CD4-positive, alpha-beta T cell (primary cell): Measurements from ENCODE around the gene SCAF4. TPM values are rescaled to one million over a fixed set of nuclear protein-coding genes. Genes with fewer than 3 reads are reported as not detected.

Experiments
- ATAC-seq: fragments of 200-7000 bp; cut with Tn5 transposase; one replicate; pipeline ENCODE4 v1.10.0; 2022; ENCODE audit warnings: mild to moderate bottlenecking; ENCODE audit not compliant: poor library complexity
- CTCF ChIA-PET: fragments of 350-600 bp; sonication (Branson Sonifier 250); formaldehyde crosslinking; loops from one replicate; lab custom pipeline; 2021; ENCODE audit warnings: antibody characterized with exemption, inconsistent platforms; lab: Charles Lee
- POLR2A ChIA-PET: fragments of 350-600 bp; sonication (Branson Sonifier 250); formaldehyde crosslinking; loops from one replicate; lab custom pipeline; 2021; ENCODE audit warnings: antibody characterized with exemption, inconsistent platforms; lab: Charles Lee
- DNase-seq, 14 experiments: peaks; one replicate each; pipeline ENCODE4 v3.0.0-alpha.2; 2013 to 2020; ENCODE audit warnings: mixed read lengths in 2 of 14
- H3K27ac ChIP-seq, 2 donors: one replicate each; pipeline versions ENCODE4 v1.5.1 to v1.7.0; 2013; ENCODE audit warnings: low read length in 2 of 2, low read depth in 1 of 2, mild to moderate bottlenecking in 1 of 2
- H3K27me3 ChIP-seq, 2 experiments: 1 replicate in 1 of 2; 2 replicates in 1 of 2; pipeline versions ENCODE4 v1.6.1 to v1.7.0; 2013; ENCODE audit warnings: low read length in 2 of 2, control low read depth in 1 of 2, mild to moderate bottlenecking in 1 of 2, moderate library complexity in 1 of 2; ENCODE audit not compliant: insufficient read depth in 2 of 2, control insufficient read depth in 1 of 2
- H3K36me3 ChIP-seq: one replicate; pipeline ENCODE4 v1.6.1; 2013; ENCODE audit warnings: low read length, control low read depth; ENCODE audit not compliant: insufficient read depth
- H3K4me1 ChIP-seq: one replicate; pipeline ENCODE4 v1.6.1; 2013; ENCODE audit warnings: low read length, control low read depth; ENCODE audit not compliant: insufficient read depth
- H3K4me3 ChIP-seq: one replicate; pipeline ENCODE4 v1.5.1; 2013; ENCODE audit warnings: mild to moderate bottlenecking, low read length, moderate library complexity
- H3K9me3 ChIP-seq, 2 experiments: 1 replicate in 1 of 2; 2 replicates in 1 of 2; pipeline versions ENCODE4 v1.6.1 to v1.7.0; 2013; ENCODE audit warnings: low read length in 2 of 2, mild to moderate bottlenecking in 2 of 2, control low read depth in 1 of 2, moderate library complexity in 1 of 2; ENCODE audit not compliant: control insufficient read depth in 1 of 2, insufficient read depth in 1 of 2
- H3K27ac Mint-ChIP-seq: one replicate; pipeline ENCODE4 v1.8.0; 2020; ENCODE audit warnings: mixed read lengths
- H3K27me3 Mint-ChIP-seq: one replicate; pipeline ENCODE4 v1.8.0; 2021; ENCODE audit warnings: mixed read lengths
- H3K36me3 Mint-ChIP-seq: one replicate; pipeline ENCODE4 v1.8.0; 2021; ENCODE audit warnings: low read depth, mixed read lengths
- H3K4me1 Mint-ChIP-seq: one replicate; pipeline ENCODE4 v1.8.0; 2021; ENCODE audit warnings: low read depth, mixed read lengths
- H3K4me3 Mint-ChIP-seq: one replicate; pipeline ENCODE4 v1.8.0; 2020; ENCODE audit warnings: mild to moderate bottlenecking, mixed read lengths
- H3K9me3 Mint-ChIP-seq: one replicate; pipeline ENCODE4 v1.8.0; 2020; ENCODE audit warnings: mixed read lengths
- CTCF ChIP-seq: fragments of 200-600 bp; IDR thresholded peaks from one replicate; pipeline ENCODE4 v1.8.0; 2022; ENCODE audit warnings: antibody characterized with exemption, mild to moderate bottlenecking
- intact Hi-C, 2 experiments: fragments of 100-400 bp; cut with DNase I in 1 of 2; cut with micrococcal nuclease in 1 of 2; formaldehyde crosslinking; loops; one replicate each; pipeline versions ENCODE4 v1.15.1 to v1.9.0; 2023 to 2025; cut with DNase I, micrococcal nuclease
- total RNA-seq, 174 experiments: library from RNA in 2 of 174; stranded (reverse) in 2 of 174; gene quantifications; one replicate each; pipeline ENCODE4 v1.2.3 and lab custom pipeline; 2021 to 2026

The SCAF4 gene
- total RNA-seq, 2 experiments from 2014 or later, result 56.1 to 57.8 TPM

GRCh38 chr21:31731056-31731856 is 662 bp downstream of the SCAF4 start:
- Histone ChIP-seq H3K4me1 (peaks cover 50% of the 10 kb centered on the region), H3K36me3 (no peaks in the 10 kb centered on the region), H3K27ac (peak overlapping the region; percentile 34 to 82), H3K4me3 (peak overlapping the region; percentile 82), H3K27me3 (no peaks in the 10 kb centered on the region), H3K9me3 (peaks cover 0 to 2% of the 10 kb centered on the region in 2 experiments)
- TF ChIP-seq CTCF, result no peak
- no peaks in the 10 kb centered on the region for H3K27me3 Mint-ChIP-seq
- no peaks in the 10 kb centered on the region for H3K9me3 Mint-ChIP-seq
- DNase-seq, result peak; percentile 23 to 77 (median 50)
- H3K4me3 Mint-ChIP-seq, result peak overlapping the region; percentile 97
- H3K4me1 Mint-ChIP-seq, result no peaks in the 10 kb centered on the region
- H3K36me3 Mint-ChIP-seq, result peaks cover 5% of the 10 kb centered on the region
- POLR2A ChIA-PET, result interaction anchor here (1.0 kb wide), 1 partner anchor 22 kb away, joined by 3 read pairs; no protein-coding TSS in a partner anchor
- H3K27ac Mint-ChIP-seq, result no peak overlapping the region
- intact Hi-C loops, result loop anchor here (1.0 to 10.0 kb wide), 5 partner anchors 16 to 656 kb away; partner anchors contain the start of genes MIS18A (in 1 of the 2) and SOD1 (in 1 of the 2)
- ATAC-seq, result peak; percentile 39
- CTCF ChIA-PET, result no interaction called here

GRCh38 chr21:31730712-31731055 is 1.2 kb downstream of the SCAF4 start:
- no peaks in the 10 kb centered on the region for H3K36me3 ChIP-seq
- peak overlapping the region; percentile 82 for H3K4me3 ChIP-seq
- Mint-ChIP-seq H3K27ac (no peak overlapping the region), H3K4me1 (peaks cover under 1% of the 10 kb centered on the region), H3K9me3 (no peaks in the 10 kb centered on the region), H3K4me3 (peak overlapping the region; percentile 97), H3K36me3 (peaks cover 5% of the 10 kb centered on the region), H3K27me3 (no peaks in the 10 kb centered on the region)
- no peak for DNase-seq
- CTCF ChIA-PET, result no interaction called here
- peaks cover 52% of the 10 kb centered on the region for H3K4me1 ChIP-seq
- H3K27me3 ChIP-seq, result no peaks in the 10 kb centered on the region
- intact Hi-C loops, result loop anchor here (1.0 to 10.0 kb wide), 5 partner anchors 16 to 657 kb away; partner anchors contain the start of genes MIS18A (in 1 of the 2) and SOD1 (in 1 of the 2)
- ATAC-seq, result no peak
- peaks cover 0 to 4% of the 10 kb centered on the region in 2 experiments for H3K9me3 ChIP-seq
- POLR2A ChIA-PET, result interaction anchor here (1.0 kb wide), 1 partner anchor 21 kb away, joined by 3 read pairs; no protein-coding TSS in a partner anchor
- H3K27ac ChIP-seq, result peak overlapping the region in 1 of 2 donors; percentile 22
- no peak for TF ChIP-seq CTCF

- no peak for TF ChIP-seq CTCF
- H3K27ac Mint-ChIP-seq, result no peak overlapping the region
- Histone ChIP-seq H3K27ac (no peak overlapping the region), H3K4me3 (peak overlapping the region; percentile 82), H3K27me3 (no peaks in the 10 kb centered on the region), H3K9me3 (peaks cover 0 to 4% of the 10 kb centered on the region in 2 experiments), H3K4me1 (peaks cover 52% of the 10 kb centered on the region), H3K36me3 (peaks cover 3% of the 10 kb centered on the region)
- H3K4me3 Mint-ChIP-seq, result peak overlapping the region; percentile 97
- ChIA-PET POLR2A (no interaction called here), CTCF (no interaction called here)
- DNase-seq (no peak), ATAC-seq (no peak)
- H3K27me3 Mint-ChIP-seq, result no peaks in the 10 kb centered on the region
- H3K9me3 Mint-ChIP-seq, result no peaks in the 10 kb centered on the region
- H3K4me1 Mint-ChIP-seq, result peaks cover 9% of the 10 kb centered on the region
- intact Hi-C loops, result loop anchor here (2.0 to 10.0 kb wide), 5 partner anchors 15 to 658 kb away; partner anchors contain the start of gene MIS18A (in 1 of the 2)
- H3K36me3 Mint-ChIP-seq, result peaks cover 5% of the 10 kb centered on the region
These were observed 2.1 kb downstream of the SCAF4 start for GRCh38 chr21:31729622-31730343.
